Measurements from ENCODE around the gene SYMPK.

Gene SYMPK

GRCh38 chr19:45848922-45849321 lies 14.0 kb downstream of the SYMPK start:
- TF ChIP-seq, protein P1, sequence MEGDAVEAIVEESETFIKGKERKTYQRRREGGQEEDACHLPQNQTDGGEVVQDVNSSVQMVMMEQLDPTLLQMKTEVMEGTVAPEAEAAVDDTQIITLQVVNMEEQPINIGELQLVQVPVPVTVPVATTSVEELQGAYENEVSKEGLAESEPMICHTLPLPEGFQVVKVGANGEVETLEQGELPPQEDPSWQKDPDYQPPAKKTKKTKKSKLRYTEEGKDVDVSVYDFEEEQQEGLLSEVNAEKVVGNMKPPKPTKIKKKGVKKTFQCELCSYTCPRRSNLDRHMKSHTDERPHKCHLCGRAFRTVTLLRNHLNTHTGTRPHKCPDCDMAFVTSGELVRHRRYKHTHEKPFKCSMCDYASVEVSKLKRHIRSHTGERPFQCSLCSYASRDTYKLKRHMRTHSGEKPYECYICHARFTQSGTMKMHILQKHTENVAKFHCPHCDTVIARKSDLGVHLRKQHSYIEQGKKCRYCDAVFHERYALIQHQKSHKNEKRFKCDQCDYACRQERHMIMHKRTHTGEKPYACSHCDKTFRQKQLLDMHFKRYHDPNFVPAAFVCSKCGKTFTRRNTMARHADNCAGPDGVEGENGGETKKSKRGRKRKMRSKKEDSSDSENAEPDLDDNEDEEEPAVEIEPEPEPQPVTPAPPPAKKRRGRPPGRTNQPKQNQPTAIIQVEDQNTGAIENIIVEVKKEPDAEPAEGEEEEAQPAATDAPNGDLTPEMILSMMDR (IDR thresholded peaks at IDR 0.05), result no peak
- Histone ChIP-seq H3K9me3 (no peaks in the 10 kb centered on the region), H3K4me3 (ENCODE audit: low read depth in 1 of 2, low read length in 1 of 2) (no peak overlapping the region), H3K4me1 (ENCODE audit: control insufficient read depth in 1 of 2, insufficient read depth in 1 of 2, low read depth in 1 of 2, low read length in 1 of 2) (no peaks in the 10 kb centered on the region), H3K27ac (no peak overlapping the region), H3K36me3 (peaks cover 99% of the 10 kb centered on the region), H3K27me3 (no peaks in the 10 kb centered on the region)

DNA sequence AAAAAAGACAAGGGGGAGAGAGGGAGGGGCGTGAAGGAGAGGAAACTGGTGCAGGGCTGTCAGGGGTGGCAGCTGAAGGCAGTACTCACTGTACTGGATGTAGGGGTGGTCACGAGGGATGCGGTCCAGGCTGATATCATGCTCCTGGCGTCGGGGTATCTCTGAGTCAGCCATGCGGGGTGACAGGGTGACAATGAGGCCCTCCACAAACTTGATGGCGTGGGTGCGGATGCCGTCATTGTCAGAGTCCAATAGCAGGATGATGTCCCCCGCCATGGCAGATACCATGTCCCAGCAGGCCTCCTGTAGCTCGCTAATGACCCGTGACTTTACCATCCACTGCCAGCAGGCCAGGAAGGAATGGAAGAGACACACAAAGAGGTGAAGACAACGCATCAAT lies 15.3 kb downstream of the SYMPK start:
- no peak overlapping the region for H3K27ac ChIP-seq
- no peaks in the 10 kb centered on the region for H3K27me3 ChIP-seq
- H3K4me3 ChIP-seq (ENCODE audit: low read depth in 1 of 2, low read length in 1 of 2), result no peak overlapping the region
- H3K36me3 ChIP-seq, result peaks cover 99% of the 10 kb centered on the region
- H3K9me3 ChIP-seq, result no peaks in the 10 kb centered on the region
- no peaks in the 10 kb centered on the region for H3K4me1 ChIP-seq (ENCODE audit: control insufficient read depth in 1 of 2, insufficient read depth in 1 of 2, low read depth in 1 of 2, low read length in 1 of 2)
- TF ChIP-seq, protein P1 (IDR thresholded peaks at IDR 0.05), result no peak

- TF ChIP-seq, protein P1 (IDR thresholded peaks at IDR 0.05), result no peak
- no peaks in the 10 kb centered on the region for H3K4me1 ChIP-seq (ENCODE audit: control insufficient read depth in 1 of 2, insufficient read depth in 1 of 2, low read depth in 1 of 2, low read length in 1 of 2)
- no peak overlapping the region for H3K4me3 ChIP-seq (ENCODE audit: low read depth in 1 of 2, low read length in 1 of 2)
- H3K36me3 ChIP-seq, result peaks cover 96% of the 10 kb centered on the region
- H3K27me3 ChIP-seq, result no peaks in the 10 kb centered on the region
- no peak overlapping the region for H3K27ac ChIP-seq
- peaks cover 3% of the 10 kb centered on the region for H3K9me3 ChIP-seq
Measured at GRCh38 chr19:45842198-45842597, 20.7 kb downstream of the SYMPK start.

DNA sequence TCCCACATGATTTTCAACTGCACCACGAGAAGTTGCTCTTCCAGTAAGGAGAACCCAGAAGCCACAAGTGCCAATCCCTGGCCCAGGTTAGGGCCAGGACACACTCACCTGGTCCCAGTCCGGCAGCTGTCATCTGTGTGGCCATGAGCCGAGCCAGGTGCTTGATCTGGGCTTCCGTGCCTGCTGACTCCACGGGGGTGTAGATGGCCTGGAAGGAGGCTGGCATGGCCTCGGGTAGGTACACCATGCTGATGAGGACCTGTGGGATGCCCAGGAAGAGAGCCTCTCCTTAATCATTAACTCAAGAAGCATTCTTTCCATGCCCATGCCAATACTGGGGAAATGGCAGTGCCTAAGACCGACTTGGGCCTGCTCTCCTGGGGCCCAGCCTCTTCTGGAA lies 28.0 kb downstream of the SYMPK start:
- no peaks in the 10 kb centered on the region for H3K27me3 ChIP-seq
- TF ChIP-seq, protein P1 (IDR thresholded peaks at IDR 0.05), result no peak
- H3K4me3 ChIP-seq (ENCODE audit: low read depth in 1 of 2, low read length in 1 of 2), result no peak overlapping the region
- peaks cover 94% of the 10 kb centered on the region for H3K36me3 ChIP-seq
- H3K4me1 ChIP-seq (ENCODE audit: control insufficient read depth in 1 of 2, insufficient read depth in 1 of 2, low read depth in 1 of 2, low read length in 1 of 2), result no peaks in the 10 kb centered on the region
- no peak overlapping the region for H3K27ac ChIP-seq
- H3K9me3 ChIP-seq, result no peaks in the 10 kb centered on the region

DNA sequence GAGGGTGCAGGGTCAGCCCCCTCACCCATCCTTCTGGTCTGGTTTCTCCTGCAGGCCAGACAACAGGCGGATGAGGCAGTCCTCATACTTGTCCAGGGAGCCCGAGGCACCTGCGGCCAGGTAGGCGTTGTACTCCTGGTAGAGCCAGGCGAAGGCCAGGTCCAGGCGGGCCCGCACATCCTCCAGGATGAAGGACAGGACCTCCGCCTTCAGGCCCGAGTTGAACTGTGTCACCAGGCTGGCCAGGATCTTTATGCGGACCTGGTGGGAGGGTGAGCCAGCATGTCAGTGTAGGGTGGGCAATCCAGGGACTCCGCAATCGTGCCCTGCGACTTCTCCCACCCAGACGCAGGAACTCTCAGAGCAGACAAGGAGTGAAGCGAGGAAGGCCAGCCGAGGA lies 34.0 kb downstream of the SYMPK start:
- Histone ChIP-seq H3K4me3 (ENCODE audit: low read depth in 1 of 2, low read length in 1 of 2) (no peak overlapping the region), H3K27me3 (no peaks in the 10 kb centered on the region), H3K9me3 (no peaks in the 10 kb centered on the region), H3K4me1 (ENCODE audit: control insufficient read depth in 1 of 2, insufficient read depth in 1 of 2, low read depth in 1 of 2, low read length in 1 of 2) (no peaks in the 10 kb centered on the region), H3K27ac (no peak overlapping the region), H3K36me3 (peaks cover 95% of the 10 kb centered on the region)
- TF ChIP-seq, protein P1 (IDR thresholded peaks at IDR 0.05), result no peak

GRCh38 chr19:45828523-45828922 lies 34.4 kb downstream of the SYMPK start:
- H3K4me3 ChIP-seq (ENCODE audit: low read depth in 1 of 2, low read length in 1 of 2), result no peak overlapping the region
- peaks cover 95% of the 10 kb centered on the region for H3K36me3 ChIP-seq
- H3K27me3 ChIP-seq, result no peaks in the 10 kb centered on the region
- H3K9me3 ChIP-seq, result no peaks in the 10 kb centered on the region
- no peaks in the 10 kb centered on the region for H3K4me1 ChIP-seq (ENCODE audit: control insufficient read depth in 1 of 2, insufficient read depth in 1 of 2, low read depth in 1 of 2, low read length in 1 of 2)
- TF ChIP-seq, protein P1 (IDR thresholded peaks at IDR 0.05), result no peak
- H3K27ac ChIP-seq, result no peak overlapping the region

Data from neutrophil (primary cell).